Endothelial cell of umbilical vein (primary cell): ENCODE results near the gene LYRM7.

ENCODE experiments used
- CTCF ChIP-seq, 2 donors: IDR thresholded peaks; 1 replicate in 1 of 2; 2 replicates in 1 of 2; pipeline ENCODE4 v1.5.1; 2011; ENCODE audit warnings: low read length in 2 of 2, mild to moderate bottlenecking in 2 of 2, moderate library complexity in 2 of 2, control low read depth in 1 of 2, inconsistent platforms in 1 of 2, low read depth in 1 of 2; ENCODE audit not compliant: insufficient read depth in 1 of 2; ENCODE audit errors: extremely low read depth in 1 of 2
- EZH2 ChIP-seq: IDR thresholded peaks from 2 replicates; pipeline ENCODE4 v1.6.1; 2012; ENCODE audit warnings: borderline replicate concordance, low read depth, mild to moderate bottlenecking, moderate library complexity, low read length, inconsistent platforms; ENCODE audit not compliant: severe bottlenecking
- FOS ChIP-seq: IDR thresholded peaks from 2 replicates; pipeline ENCODE4 v1.6.1; 2011; ENCODE audit warnings: mild to moderate bottlenecking, low read length, moderate library complexity, borderline replicate concordance; ENCODE audit not compliant: insufficient read depth
- JUN ChIP-seq: IDR thresholded peaks from 2 replicates; pipeline ENCODE4 v1.6.1; 2011; ENCODE audit warnings: borderline replicate concordance, low read depth; ENCODE audit not compliant: insufficient read length, insufficient read depth
- MAX ChIP-seq: IDR thresholded peaks from 2 replicates; pipeline ENCODE4 v1.6.1; 2011; ENCODE audit not compliant: insufficient read depth, insufficient read length
- MYC ChIP-seq: IDR thresholded peaks from one replicate; pipeline ENCODE4 v1.6.1; 2011; ENCODE audit warnings: mild to moderate bottlenecking, low read depth, low read length
- POLR2A ChIP-seq: IDR thresholded peaks from 2 replicates; pipeline ENCODE4 v1.6.1; 2012; ENCODE audit warnings: low read depth, mild to moderate bottlenecking, control low read depth, low read length
- POLR2AphosphoS5 ChIP-seq: IDR thresholded peaks from 2 replicates; pipeline ENCODE4 v1.6.1; 2012; ENCODE audit warnings: low read depth, mild to moderate bottlenecking, control low read depth, low read length, moderate library complexity; ENCODE audit not compliant: insufficient read depth

- TF ChIP-seq EZH2 (no peak), JUN (no peak), CTCF (IDR thresholded peaks at IDR 0.05; ENCODE audit: extremely low read depth in 1 of 2, insufficient read depth in 1 of 2, low read depth in 1 of 2, low read length in 2 of 2) (no peak), POLR2A (no peak), POLR2AphosphoS5 (no peak), MAX (no peak), FOS (no peak), MYC (no peak)
Observed at GRCh38 chr5:131218392-131218791, 47.6 kb downstream of the LYRM7 start.
